T-helper 17 cell (primary cell): ENCODE measurements around the gene PARD3. TPM values are rescaled to one million over a fixed set of nuclear protein-coding genes. Genes with fewer than 3 reads are reported as not detected.
"Not testable (repeated sequence)": the region's sequence is repeated elsewhere in the genome, so short reads cannot be mapped to it uniquely, and the experiment has no call there.

ENCODE experiments used
- ATAC-seq: fragments of 150-1000 bp; cut with Tn5 transposase; 2 replicates; pipeline ENCODE4 v1.10.0; 2021; ENCODE audit warnings: mild to moderate bottlenecking, moderate library complexity
- DNase-seq, 3 donors: peaks; one replicate each; pipeline versions ENCODE4 v3.0.0 to v3.0.0-alpha.2; 2020 to 2021
- H3K9me3 ChIP-seq: one replicate; pipeline ENCODE4 v1.7.0; 2013; ENCODE audit warnings: low read length, mild to moderate bottlenecking; ENCODE audit not compliant: control insufficient read depth, poor library complexity, severe bottlenecking
- H3K27ac Mint-ChIP-seq: one replicate; pipeline ENCODE4 v1.8.0; 2022; ENCODE audit warnings: mild to moderate bottlenecking, moderate library complexity, mixed read lengths
- H3K27me3 Mint-ChIP-seq: one replicate; pipeline ENCODE4 v1.8.0; 2022; ENCODE audit warnings: mixed read lengths
- H3K36me3 Mint-ChIP-seq: one replicate; pipeline ENCODE4 v1.8.0; 2022; ENCODE audit warnings: low read depth, mixed read lengths
- H3K4me1 Mint-ChIP-seq: one replicate; pipeline ENCODE4 v1.8.0; 2022; ENCODE audit warnings: mild to moderate bottlenecking, mixed read lengths
- H3K4me3 Mint-ChIP-seq: one replicate; pipeline ENCODE4 v1.8.0; 2022; ENCODE audit warnings: mild to moderate bottlenecking, moderate library complexity, mixed read lengths
- total RNA-seq, 4 donors: library from RNA in 2 of 4; stranded (reverse) in 2 of 4; gene quantifications; one replicate each; pipeline ENCODE4 v1.2.3 and lab custom pipeline; 2022 to 2026

Gene PARD3
- total RNA-seq, 2 donors from 2014 or later: 0.32 to 8.2 TPM

DNA sequence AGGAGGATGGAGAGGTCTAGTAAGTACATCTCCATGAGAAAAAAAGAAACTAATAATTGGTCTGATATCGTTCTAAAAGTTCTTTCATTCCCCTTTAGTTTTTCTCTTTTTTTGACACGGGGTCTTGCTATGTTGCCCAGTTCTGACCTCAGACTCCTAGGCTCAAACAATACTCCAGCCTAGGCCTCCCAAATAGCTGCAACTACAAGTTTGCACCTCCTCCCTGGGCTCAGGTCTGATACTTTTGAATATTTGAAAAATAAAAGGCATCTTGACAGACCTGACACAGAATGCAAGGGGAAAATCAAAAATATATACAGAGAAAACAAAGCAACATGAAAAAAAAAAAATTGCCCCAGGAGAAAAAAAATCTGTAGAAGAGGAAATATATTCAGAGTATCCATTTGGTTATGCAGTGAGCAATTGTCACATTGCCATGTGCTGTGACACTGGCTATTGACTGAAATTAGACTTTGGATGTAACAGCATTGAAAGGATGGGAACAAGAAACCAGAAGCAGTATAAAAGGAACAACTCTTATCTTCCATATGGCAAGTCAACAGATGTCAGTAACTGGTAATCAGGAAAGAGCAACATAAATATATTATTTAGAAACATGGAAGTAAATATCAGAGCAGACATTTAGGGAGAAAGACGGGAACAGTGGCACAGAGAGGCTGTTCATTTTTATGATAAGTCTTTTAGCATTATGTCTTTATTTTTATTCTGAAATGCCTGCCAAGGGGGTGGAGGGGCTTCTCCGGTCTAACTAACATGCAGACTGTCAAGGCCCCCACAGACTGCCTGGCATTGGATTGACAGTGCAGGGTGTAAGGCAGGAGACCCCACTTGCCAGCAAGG, 408.4 kb downstream of the PARD3 start:
- Mint-ChIP-seq H3K4me1 (no peaks in the 10 kb centered on the region), H3K36me3 (no peaks in the 10 kb centered on the region), H3K27ac (no peak overlapping the region), H3K27me3 (peaks cover 22% of the 10 kb centered on the region), H3K4me3 (no peak overlapping the region)
- H3K9me3 ChIP-seq: no peaks in the 10 kb centered on the region
- ATAC-seq: no peak
- no peak for DNase-seq

DNA sequence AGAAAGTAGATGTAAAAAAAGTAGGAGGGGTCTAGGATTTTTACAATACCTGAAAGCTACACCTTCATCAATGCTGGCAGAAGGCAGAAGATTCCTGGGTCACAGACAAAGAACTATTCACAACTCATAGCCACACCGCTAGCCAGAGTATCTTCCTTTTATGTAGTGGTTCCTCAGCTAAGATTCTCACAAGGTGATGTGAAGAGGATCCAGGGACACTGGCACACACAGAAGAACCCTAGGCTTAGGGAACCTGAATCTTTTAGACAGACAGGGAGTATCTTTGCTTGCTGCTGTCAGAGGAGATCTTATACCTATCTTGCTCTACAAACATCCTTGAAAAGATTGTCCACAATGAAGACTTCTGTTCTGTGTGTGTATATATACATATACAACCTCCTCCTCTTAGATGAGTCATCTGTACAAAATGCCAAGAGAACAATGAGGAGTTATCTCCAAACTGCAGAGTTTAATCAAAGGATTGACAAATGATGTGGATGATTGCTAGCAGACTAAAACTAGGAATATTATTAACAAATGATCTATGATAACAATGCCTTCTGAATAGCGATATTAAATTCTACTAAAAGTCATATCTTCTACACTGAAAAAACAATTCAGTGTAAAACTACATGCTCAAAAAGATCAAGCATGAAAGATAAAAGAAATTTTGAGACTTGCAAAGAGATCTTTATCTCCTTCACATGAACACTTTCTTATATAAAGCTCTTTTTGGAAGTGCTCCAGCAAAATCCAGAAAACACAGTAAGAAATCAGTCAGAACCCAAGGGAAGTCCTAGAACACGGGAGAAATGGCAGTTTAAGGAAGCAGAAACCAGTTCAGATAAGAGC, 409.3 kb downstream of the PARD3 start:
- H3K27me3 Mint-ChIP-seq: peaks cover 22% of the 10 kb centered on the region
- H3K36me3 Mint-ChIP-seq: no peaks in the 10 kb centered on the region
- no peak for DNase-seq
- H3K4me1 Mint-ChIP-seq: no peaks in the 10 kb centered on the region
- no peaks in the 10 kb centered on the region for H3K9me3 ChIP-seq
- ATAC-seq: no peak
- no peak overlapping the region for H3K27ac Mint-ChIP-seq
- no peak overlapping the region for H3K4me3 Mint-ChIP-seq

DNA sequence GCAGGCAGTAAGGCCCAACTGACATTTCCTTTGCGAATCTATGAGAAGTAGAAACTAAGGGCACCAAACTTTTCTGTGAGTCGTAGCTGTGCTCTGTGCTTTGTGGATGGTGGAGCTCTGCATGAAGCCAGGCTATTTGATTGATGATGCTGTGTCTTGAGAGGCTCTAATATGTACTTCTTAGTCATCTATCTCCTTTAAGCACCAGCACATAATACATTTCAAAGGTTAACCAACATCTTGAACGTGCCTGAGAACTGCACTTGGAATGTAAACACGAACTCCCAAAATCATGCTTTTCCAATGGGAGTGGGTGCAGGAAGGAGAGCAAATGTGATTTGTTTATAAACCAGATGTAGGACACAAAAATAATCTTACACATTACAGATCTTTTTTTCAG, 411.6 kb downstream of the PARD3 start:
- H3K9me3 ChIP-seq: no peaks in the 10 kb centered on the region
- no peaks in the 10 kb centered on the region for H3K4me1 Mint-ChIP-seq
- no peaks in the 10 kb centered on the region for H3K36me3 Mint-ChIP-seq
- DNase-seq (no peak), ATAC-seq (no peak)
- no peak overlapping the region for H3K27ac Mint-ChIP-seq
- H3K27me3 Mint-ChIP-seq: peaks cover 25% of the 10 kb centered on the region
- H3K4me3 Mint-ChIP-seq: no peak overlapping the region

DNA sequence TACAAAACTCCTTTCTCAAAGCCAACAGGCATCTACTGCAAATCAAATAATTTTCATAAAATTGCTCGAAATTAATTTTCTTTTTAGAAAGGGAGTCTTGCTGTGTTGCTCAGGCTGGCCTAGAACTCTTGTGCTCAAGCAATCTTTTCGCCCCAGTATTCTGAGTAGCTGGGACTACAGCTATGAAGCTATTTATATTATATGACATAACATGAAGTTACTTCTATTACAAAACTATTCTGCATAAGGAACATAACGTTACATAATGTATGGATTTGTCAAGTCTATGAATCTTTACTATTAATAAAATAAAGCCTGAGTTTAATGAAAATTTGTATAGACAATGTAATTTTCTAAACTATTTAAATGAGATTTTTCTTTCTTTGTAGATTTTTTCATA, 415.0 kb downstream of the PARD3 start:
- no peaks in the 10 kb centered on the region for H3K9me3 ChIP-seq
- no peak overlapping the region for H3K27ac Mint-ChIP-seq

DNA sequence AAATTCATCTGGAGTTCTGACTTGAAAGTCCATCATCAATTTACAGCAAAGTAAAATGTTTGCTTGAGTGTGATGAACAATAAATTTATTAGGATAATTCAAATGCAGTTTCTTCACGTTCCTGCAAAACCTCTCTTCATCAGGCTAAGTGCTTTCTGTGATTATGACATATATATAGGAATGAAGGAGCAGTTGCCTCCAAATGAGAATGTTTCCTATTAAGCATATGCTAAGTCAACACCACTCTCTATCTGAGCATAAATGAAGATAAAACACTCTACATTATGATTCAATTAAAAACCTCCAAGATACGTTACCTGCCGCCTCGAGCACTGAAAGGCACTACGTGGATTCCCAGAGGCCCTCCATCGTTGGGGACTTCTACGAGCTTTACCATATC, 416.1 kb downstream of the PARD3 start:
- Mint-ChIP-seq H3K4me1 (no peaks in the 10 kb centered on the region), H3K4me3 (no peak overlapping the region), H3K36me3 (no peaks in the 10 kb centered on the region), H3K27me3 (peaks cover 10% of the 10 kb centered on the region), H3K27ac (no peak overlapping the region)
- no peaks in the 10 kb centered on the region for H3K9me3 ChIP-seq
- ATAC-seq: no peak
- DNase-seq: no peak

More for the DNA sequence above, 415.0 kb downstream of the PARD3 start:
- DNase-seq: no peak
- H3K36me3 Mint-ChIP-seq: no peaks in the 10 kb centered on the region
- H3K27me3 Mint-ChIP-seq: peaks cover 10% of the 10 kb centered on the region
- ATAC-seq: no peak
- no peak overlapping the region for H3K4me3 Mint-ChIP-seq
- no peaks in the 10 kb centered on the region for H3K4me1 Mint-ChIP-seq

DNA sequence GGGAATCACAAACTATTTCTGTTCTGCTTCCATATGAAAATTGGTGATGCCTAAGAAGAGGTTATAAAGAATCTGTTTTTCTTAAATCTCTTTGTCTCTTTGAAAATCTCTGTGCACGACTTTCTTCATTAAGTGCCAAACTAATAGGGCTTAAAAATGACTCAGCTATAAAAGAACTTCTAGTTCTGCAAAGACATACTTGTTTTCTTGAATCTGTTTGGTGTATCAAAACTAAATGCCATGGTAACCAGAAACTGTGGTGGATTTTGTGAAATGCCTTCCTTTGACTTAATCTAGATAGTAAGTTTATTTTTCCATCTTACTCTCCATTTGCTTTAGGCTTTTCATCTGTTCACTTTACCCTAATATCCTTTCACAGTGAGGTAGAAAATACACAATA, 417.8 kb downstream of the PARD3 start:
- Mint-ChIP-seq H3K4me1 (no peaks in the 10 kb centered on the region), H3K4me3 (no peak overlapping the region), H3K36me3 (no peaks in the 10 kb centered on the region), H3K27ac (no peak overlapping the region), H3K27me3 (peaks cover 10% of the 10 kb centered on the region)
- DNase-seq (no peak), ATAC-seq (no peak)
- no peaks in the 10 kb centered on the region for H3K9me3 ChIP-seq

DNA sequence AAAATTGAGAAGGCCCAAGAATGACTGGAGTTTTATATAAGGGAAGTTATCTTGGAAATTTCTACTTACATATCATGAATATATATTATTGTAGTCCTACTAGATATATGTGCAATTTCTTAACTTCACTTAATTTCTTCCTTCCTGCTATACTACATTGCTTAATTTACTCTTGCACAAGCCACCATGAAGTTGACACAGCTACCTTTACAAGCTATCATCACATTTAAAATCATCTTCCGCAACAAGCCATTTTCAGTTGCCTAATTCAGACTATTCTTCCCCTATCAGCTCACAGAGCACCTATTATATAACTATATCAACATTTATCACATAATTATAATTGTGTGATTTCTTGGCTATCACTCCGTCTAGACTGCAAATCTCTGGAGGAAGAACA, 418.4 kb downstream of the PARD3 start:
- H3K27me3 Mint-ChIP-seq: peaks cover 10% of the 10 kb centered on the region
- no peak overlapping the region for H3K27ac Mint-ChIP-seq
- H3K4me3 Mint-ChIP-seq: no peak overlapping the region
- H3K36me3 Mint-ChIP-seq: no peaks in the 10 kb centered on the region
- no peaks in the 10 kb centered on the region for H3K9me3 ChIP-seq
- no peak for ATAC-seq
- no peak for DNase-seq
- H3K4me1 Mint-ChIP-seq: no peaks in the 10 kb centered on the region

DNA sequence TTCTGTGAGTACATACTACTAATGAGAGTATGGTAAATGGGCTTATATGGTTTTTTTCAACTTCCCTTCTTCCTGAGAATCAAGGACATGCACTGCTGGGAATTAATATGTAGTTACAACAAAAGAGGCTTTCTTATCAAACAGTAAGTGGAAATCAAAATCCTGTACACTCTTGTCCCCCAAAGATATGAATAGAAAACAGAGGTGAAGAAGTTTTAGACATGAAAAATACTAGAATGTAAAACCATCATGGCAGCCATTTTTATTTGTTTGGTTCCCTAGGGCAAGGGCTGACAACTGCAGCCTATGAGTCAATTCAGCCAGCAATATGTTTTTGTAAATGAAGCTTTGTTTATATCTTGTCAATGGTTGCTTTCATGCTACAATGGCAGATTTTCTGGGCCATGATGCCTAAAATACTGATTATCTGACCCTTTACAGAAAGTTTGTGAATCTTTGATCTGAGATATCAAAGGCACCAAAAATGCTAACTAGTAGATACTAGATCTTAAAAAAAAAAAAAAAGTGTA, 422.4 kb downstream of the PARD3 start:
- ATAC-seq (no peak), DNase-seq (no peak)
- no peak overlapping the region for H3K4me3 Mint-ChIP-seq
- no peaks in the 10 kb centered on the region for H3K9me3 ChIP-seq
- H3K27me3 Mint-ChIP-seq: peaks cover 5% of the 10 kb centered on the region
- H3K27ac Mint-ChIP-seq: no peak overlapping the region
- H3K36me3 Mint-ChIP-seq: no peaks in the 10 kb centered on the region
- peaks cover 3% of the 10 kb centered on the region for H3K4me1 Mint-ChIP-seq

DNA sequence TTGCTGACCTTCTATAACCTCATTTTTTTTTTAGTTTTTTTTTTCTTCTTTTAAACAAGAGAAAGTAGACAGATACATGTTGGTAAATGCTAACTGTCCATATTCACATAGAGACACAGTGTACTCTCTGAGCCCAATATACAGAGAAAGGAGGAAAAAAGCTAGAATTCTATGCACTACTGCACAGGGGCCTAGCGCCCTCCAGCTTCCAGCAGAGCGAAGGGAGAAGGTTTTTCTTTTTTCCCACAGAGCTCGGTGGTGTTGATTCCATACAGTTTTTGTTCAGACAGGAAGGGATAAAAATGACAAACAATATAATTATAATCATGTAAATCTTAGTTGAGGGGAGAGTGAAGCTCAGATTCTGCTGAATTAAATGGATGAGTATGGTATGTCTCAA, 423.9 kb downstream of the PARD3 start:
- H3K9me3 ChIP-seq, H3K27ac Mint-ChIP-seq, DNase-seq, H3K4me3 Mint-ChIP-seq, H3K36me3 Mint-ChIP-seq, H3K4me1 Mint-ChIP-seq, H3K27me3 Mint-ChIP-seq, ATAC-seq: not testable (repeated sequence)

DNA sequence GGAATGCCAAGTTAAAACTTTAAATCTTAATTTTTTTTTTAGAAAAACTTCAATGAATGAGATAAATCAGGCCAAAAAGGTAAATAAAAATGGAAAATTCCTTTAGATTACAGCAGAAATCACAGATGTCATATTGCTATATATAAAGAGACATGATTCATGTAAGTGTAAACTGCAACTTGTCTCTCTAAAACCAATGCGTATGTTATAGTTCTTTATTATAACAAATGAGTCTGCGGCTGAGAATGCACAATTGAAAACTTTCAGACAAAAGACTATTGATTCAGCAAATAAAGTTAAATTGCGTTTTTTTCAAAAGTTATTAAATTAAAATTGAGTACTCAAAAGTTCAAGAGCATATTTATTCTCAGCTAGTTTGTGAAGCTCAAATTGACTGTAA, 425.3 kb downstream of the PARD3 start:
- peaks cover 3% of the 10 kb centered on the region for H3K4me1 Mint-ChIP-seq
- ATAC-seq: no peak
- H3K36me3 Mint-ChIP-seq: no peaks in the 10 kb centered on the region
- no peak overlapping the region for H3K4me3 Mint-ChIP-seq
- H3K27ac Mint-ChIP-seq: no peak overlapping the region
- no peak for DNase-seq
- H3K27me3 Mint-ChIP-seq: peaks cover 7% of the 10 kb centered on the region
- no peaks in the 10 kb centered on the region for H3K9me3 ChIP-seq

DNA sequence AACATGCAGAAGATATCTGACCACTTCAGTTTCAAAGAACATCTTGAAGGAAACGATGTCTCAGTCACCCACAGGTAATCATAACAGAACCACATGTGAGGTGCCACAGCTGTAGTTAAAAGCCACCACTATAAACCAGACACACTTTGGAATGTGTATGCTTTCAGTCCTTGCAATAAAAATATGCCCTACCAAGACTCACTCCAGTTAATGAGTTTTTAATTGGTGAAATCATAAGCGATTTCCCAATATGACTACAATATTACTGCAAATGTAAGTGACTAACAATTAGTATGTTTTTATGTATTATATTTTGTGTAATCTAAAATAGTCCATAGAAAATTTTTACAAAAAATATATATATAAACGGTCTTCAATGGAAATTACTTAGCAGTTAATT, 428.2 kb downstream of the PARD3 start:
- no peaks in the 10 kb centered on the region for H3K9me3 ChIP-seq
- ATAC-seq (no peak), DNase-seq (no peak)
- no peak overlapping the region for H3K27ac Mint-ChIP-seq
- H3K4me1 Mint-ChIP-seq: peaks cover 6% of the 10 kb centered on the region
- H3K4me3 Mint-ChIP-seq: no peak overlapping the region
- H3K36me3 Mint-ChIP-seq: no peaks in the 10 kb centered on the region
- peaks cover 20% of the 10 kb centered on the region for H3K27me3 Mint-ChIP-seq

DNA sequence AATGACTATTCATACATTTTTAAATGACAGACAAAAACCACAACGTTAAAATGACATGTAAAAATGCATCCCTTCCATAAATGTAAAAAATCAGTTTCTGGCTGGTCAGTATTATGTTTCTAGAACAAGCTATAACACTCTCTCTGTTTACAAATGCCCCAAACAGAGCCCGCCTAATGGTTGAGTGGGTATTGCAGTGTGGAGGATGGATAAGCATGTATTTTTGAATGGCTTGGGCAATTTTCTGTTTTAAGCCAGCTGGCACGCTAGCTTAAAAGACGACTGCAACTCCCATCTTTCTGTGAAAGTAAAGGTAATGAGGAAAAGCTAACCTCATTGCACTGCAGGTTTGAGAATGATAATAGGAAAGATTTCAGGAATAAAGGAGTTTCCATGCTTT, 430.7 kb downstream of the PARD3 start:
- H3K4me1 Mint-ChIP-seq: peaks cover 6% of the 10 kb centered on the region
- H3K9me3 ChIP-seq: no peaks in the 10 kb centered on the region
- H3K27me3 Mint-ChIP-seq: peaks cover 20% of the 10 kb centered on the region
- H3K36me3 Mint-ChIP-seq: no peaks in the 10 kb centered on the region
- DNase-seq: no peak
- H3K4me3 Mint-ChIP-seq: no peak overlapping the region
- ATAC-seq: no peak
- no peak overlapping the region for H3K27ac Mint-ChIP-seq

DNA sequence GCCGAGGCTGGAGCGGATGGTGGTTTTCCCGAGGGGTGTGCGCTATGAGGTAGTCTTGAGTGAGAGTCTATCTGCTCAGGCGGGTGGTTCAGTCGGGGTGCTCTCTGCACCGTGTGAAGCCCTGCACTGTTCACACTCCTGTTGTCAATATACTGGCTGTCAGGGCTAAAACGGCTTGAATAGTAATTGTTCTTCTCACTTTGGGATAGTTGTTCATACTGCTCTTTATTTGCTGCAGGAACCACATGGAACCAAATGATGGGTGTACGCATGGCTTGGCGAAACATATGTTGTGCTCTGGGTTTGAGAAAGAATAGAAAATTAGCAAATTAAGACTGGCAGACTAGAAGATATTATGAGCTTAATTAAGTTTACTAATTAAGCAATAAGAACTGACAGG, 432.5 kb downstream of the PARD3 start:
- H3K27ac Mint-ChIP-seq: no peak overlapping the region
- no peaks in the 10 kb centered on the region for H3K36me3 Mint-ChIP-seq
- peaks cover 3% of the 10 kb centered on the region for H3K4me1 Mint-ChIP-seq
- H3K9me3 ChIP-seq: no peaks in the 10 kb centered on the region
- no peak for ATAC-seq
- peaks cover 14% of the 10 kb centered on the region for H3K27me3 Mint-ChIP-seq
- H3K4me3 Mint-ChIP-seq: no peak overlapping the region
- DNase-seq: no peak
